BE2C (cell line): ENCODE data around the gene PRKAR1A.

Experiments used
- DNase-seq: peaks from one replicate; pipeline ENCODE4 v3.0.0-alpha.2; 2020
- H3K27me3 ChIP-seq: fragments of 250-450 bp; sonication (Bioruptor Pico); 2 replicates; pipeline ENCODE4 v1.5.1; 2020; ENCODE audit warnings: mild to moderate bottlenecking
- H3K36me3 ChIP-seq: fragments of 250-450 bp; sonication (Bioruptor Pico); 2 replicates; pipeline ENCODE4 v1.5.1; 2020; ENCODE audit warnings: mild to moderate bottlenecking
- H3K4me1 ChIP-seq: fragments of 250-450 bp; sonication (Bioruptor Pico); 2 replicates; pipeline ENCODE4 v1.5.1; 2020
- H3K4me3 ChIP-seq: 2 replicates; pipeline ENCODE4 v1.5.1; 2011; ENCODE audit warnings: low read depth, low read length
- H3K9me3 ChIP-seq: fragments of 250-450 bp; sonication (Bioruptor Pico); 2 replicates; pipeline ENCODE4 v1.5.1; 2020
- TF ChIP-seq, protein P1 (sequence below): IDR thresholded peaks from 2 replicates; pipeline ENCODE4 v1.5.1; 2012; ENCODE audit warnings: mild to moderate bottlenecking, low read depth, low read length

Gene PRKAR1A

DNA sequence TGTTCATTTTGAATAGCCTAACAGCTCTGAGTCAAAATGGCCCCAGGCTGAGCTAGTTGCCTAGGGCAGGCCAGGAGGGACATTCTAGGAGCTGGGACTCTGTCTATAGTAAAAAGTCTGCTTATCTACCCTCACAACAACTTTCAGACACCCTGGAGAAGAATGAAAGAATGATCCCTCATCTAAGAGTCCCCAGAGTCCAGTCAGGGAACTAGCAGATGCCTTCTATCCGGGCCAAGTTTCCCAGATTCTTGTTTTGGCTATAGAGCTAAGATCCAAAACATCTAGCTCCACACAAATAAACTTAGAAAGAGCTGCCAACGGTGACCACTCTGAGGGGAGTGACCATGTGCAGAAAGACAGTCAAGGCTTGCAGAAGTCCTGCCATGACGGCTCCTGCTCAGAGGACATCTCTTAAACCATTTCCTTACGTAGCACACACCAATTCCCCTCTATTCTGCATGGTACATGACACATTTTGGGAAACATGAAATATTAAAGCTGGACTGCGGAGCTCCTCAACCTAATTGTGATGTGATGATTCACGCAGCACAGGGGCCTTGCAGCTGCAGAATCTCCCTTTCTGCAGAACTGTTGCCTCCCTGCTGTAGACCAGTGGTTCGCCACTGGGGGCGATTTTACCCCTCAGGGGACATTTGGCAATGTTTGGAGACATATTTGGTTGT lies 64.7 kb downstream of the PRKAR1A start:
- no peak for DNase-seq

DNA sequence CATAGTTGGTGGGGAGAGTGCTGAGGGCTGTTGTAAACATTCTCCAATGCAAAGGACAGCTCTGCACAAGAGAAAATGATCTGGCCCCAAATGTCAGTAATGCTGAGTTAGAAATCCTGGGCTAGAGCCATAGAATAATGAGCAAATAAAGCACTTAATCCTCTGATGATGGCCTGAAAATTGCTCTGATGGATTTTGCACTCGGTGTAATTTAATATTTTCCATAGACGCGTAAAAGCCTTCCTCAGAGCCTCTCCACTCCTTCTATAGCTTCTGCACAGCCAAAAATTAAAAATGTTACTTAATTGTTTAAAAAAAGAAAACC lies 65.2 kb downstream of the PRKAR1A start:
- H3K4me3 ChIP-seq, result no peak overlapping the region
- DNase-seq, result no peak
- no peaks in the 10 kb centered on the region for H3K36me3 ChIP-seq
- no peaks in the 10 kb centered on the region for H3K9me3 ChIP-seq
- H3K27me3 ChIP-seq, result 0 out of 2 replicates have a peak, but pooled peaks cover 5% of the 10 kb centered on the region
- TF ChIP-seq, protein P1, sequence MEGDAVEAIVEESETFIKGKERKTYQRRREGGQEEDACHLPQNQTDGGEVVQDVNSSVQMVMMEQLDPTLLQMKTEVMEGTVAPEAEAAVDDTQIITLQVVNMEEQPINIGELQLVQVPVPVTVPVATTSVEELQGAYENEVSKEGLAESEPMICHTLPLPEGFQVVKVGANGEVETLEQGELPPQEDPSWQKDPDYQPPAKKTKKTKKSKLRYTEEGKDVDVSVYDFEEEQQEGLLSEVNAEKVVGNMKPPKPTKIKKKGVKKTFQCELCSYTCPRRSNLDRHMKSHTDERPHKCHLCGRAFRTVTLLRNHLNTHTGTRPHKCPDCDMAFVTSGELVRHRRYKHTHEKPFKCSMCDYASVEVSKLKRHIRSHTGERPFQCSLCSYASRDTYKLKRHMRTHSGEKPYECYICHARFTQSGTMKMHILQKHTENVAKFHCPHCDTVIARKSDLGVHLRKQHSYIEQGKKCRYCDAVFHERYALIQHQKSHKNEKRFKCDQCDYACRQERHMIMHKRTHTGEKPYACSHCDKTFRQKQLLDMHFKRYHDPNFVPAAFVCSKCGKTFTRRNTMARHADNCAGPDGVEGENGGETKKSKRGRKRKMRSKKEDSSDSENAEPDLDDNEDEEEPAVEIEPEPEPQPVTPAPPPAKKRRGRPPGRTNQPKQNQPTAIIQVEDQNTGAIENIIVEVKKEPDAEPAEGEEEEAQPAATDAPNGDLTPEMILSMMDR, result no peak
- H3K4me1 ChIP-seq, result no peaks in the 10 kb centered on the region

More for the DNA sequence above, 64.7 kb downstream of the PRKAR1A start:
- Histone ChIP-seq H3K27me3 (0 out of 2 replicates have a peak, but pooled peaks cover 5% of the 10 kb centered on the region), H3K36me3 (no peaks in the 10 kb centered on the region), H3K9me3 (no peaks in the 10 kb centered on the region), H3K4me3 (no peak overlapping the region), H3K4me1 (no peaks in the 10 kb centered on the region)
- TF ChIP-seq, protein P1, result no peak; the same call in 1 of the 2 replicates

GRCh38 chr17:68578236-68578635 lies 66.0 kb downstream of the PRKAR1A start:
- TF ChIP-seq, protein P1, result no peak
- H3K9me3 ChIP-seq, result no peaks in the 10 kb centered on the region
- no peak for DNase-seq
- no peaks in the 10 kb centered on the region for H3K4me1 ChIP-seq
- no peak overlapping the region for H3K4me3 ChIP-seq
- 0 out of 2 replicates have a peak, but pooled peaks cover 5% of the 10 kb centered on the region for H3K27me3 ChIP-seq
- H3K36me3 ChIP-seq, result no peaks in the 10 kb centered on the region

DNA sequence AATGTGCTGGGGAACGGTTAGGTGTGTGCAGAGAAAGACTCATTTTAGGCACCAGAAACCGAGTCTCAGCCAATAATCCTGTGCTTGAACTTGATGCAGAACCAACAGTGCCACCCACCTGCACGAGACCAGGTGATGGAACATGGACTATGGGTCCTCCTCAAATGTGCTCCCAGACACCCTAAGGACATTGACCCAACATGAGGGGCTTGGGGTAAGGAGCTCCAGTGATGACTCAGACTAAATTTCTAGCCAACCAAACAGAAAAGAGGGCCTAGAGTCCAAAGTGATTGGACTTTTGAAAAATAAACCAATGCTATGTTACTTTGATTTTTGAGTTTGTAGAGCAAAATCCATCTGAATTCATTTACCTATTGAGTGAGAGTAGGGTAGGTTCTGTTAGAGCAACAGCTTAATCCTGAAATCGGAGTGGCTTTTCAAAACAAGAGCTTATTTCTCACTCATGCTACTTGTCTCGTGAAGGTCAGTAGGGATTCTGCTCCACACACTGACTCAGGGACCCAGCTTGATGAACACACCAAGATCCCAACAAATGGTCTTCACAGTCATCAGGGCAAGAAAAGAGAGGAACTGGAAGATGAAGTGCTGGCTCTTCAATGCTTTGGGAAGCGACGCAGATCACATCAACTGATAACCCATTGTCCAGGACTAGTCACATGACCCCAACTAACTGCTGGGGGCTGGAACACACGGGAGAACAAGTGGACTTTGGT lies 67.1 kb downstream of the PRKAR1A start:
- H3K9me3 ChIP-seq, result no peaks in the 10 kb centered on the region
- TF ChIP-seq, protein P1, result no peak
- no peak for DNase-seq
- H3K36me3 ChIP-seq, result no peaks in the 10 kb centered on the region
- H3K4me1 ChIP-seq, result no peaks in the 10 kb centered on the region
- H3K27me3 ChIP-seq, result 0 out of 2 replicates have a peak, but pooled peaks cover 5% of the 10 kb centered on the region
- H3K4me3 ChIP-seq, result no peak overlapping the region

DNA sequence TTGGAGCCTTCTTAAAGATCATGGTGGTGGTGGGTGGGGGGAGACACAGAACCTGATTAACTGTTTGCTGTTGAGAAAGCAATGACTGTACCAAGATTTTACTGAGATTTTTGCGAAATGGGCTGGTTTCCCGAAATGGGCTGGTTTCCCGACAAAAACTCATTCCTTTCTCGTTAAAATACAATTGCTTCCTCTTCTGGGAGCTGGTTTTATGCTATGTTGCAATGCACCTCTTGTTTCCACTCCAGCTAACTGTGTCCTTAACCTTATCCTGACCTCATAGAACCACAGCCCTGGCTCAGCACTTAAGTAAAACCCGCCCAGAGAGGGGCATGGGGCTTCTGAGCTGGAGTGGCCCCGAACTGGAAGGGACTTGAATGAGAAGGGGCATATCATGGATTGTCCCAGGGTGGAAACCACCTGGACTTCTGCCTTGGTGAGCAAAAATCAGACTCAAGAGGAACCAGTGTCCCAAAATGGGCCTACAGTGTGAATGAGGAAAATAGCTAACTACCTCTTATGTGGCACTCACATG lies 68.1 kb downstream of the PRKAR1A start:
- Histone ChIP-seq H3K27me3 (0 out of 2 replicates have a peak, but pooled peaks cover 5% of the 10 kb centered on the region), H3K36me3 (no peaks in the 10 kb centered on the region), H3K4me1 (no peaks in the 10 kb centered on the region), H3K4me3 (no peak overlapping the region), H3K9me3 (no peaks in the 10 kb centered on the region)
- no peak for DNase-seq
- TF ChIP-seq, protein P1, result no peak
